Measurements from ENCODE around the gene PLOD3. TPM values are rescaled to one million over a fixed set of nuclear protein-coding genes. Genes with fewer than 3 reads are reported as not detected.
"Not testable (repeated sequence)": the region's sequence is repeated elsewhere in the genome, so short reads cannot be mapped to it uniquely, and the experiment has no call there.

The PLOD3 gene
- polyA plus RNA-seq, 3 donors: 46.3 to 50.3 (median 50.1) TPM

GRCh38 chr7:101216860-101217387, 457 bp downstream of the PLOD3 start:
- DNase-seq: no peak

- DNase-seq: no peak
Observed at GRCh38 chr7:101216001-101216859, 1.2 kb downstream of the PLOD3 start.

GRCh38 chr7:101212014-101212413, 5.4 kb downstream of the PLOD3 start:
- DNase-seq: no peak

GRCh38 chr7:101211501-101211900, 5.9 kb downstream of the PLOD3 start:
- no peak for DNase-seq

GRCh38 chr7:101210143-101210542, 7.2 kb downstream of the PLOD3 start:
- no peak for DNase-seq

GRCh38 chr7:101208794-101209193, 8.6 kb downstream of the PLOD3 start:
- no peak for DNase-seq

GRCh38 chr7:101207459-101207858, 9.9 kb downstream of the PLOD3 start:
- DNase-seq: no peak

GRCh38 chr7:101206665-101207042, 10.7 kb downstream of the PLOD3 start:
- DNase-seq: no peak

GRCh38 chr7:101205901-101206664, 11.3 kb downstream of the PLOD3 start:
- no peak for DNase-seq

- DNase-seq: not testable (repeated sequence)
Observed at GRCh38 chr7:101203740-101204738, 13.3 kb downstream of the PLOD3 start.

GRCh38 chr7:101202603-101202918, 14.8 kb downstream of the PLOD3 start:
- no peak for DNase-seq

GRCh38 chr7:101201695-101202602, 15.4 kb downstream of the PLOD3 start:
- no peak for DNase-seq

GRCh38 chr7:101200862-101201599, 16.4 kb downstream of the PLOD3 start, which contains the start of gene MOGAT3:
Gene MOGAT3 (minus strand): TSS chr7:101201036. CDS start chr7:101200854, 182 bp downstream.
- no peak for DNase-seq

- DNase-seq: no peak
Observed at GRCh38 chr7:101200504-101200861, 16.9 kb downstream of the PLOD3 start.

- DNase-seq: not testable (repeated sequence)
Observed at GRCh38 chr7:101199522-101199921, 17.9 kb downstream of the PLOD3 start.

- DNase-seq: no peak
Observed at GRCh38 chr7:101198476-101198875, 18.9 kb downstream of the PLOD3 start.

GRCh38 chr7:101197991-101198390, 19.4 kb downstream of the PLOD3 start:
- no peak for DNase-seq

- no peak for DNase-seq
Observed at GRCh38 chr7:101195884-101196283, 21.5 kb downstream of the PLOD3 start.

GRCh38 chr7:101189109-101189508, 28.3 kb downstream of the PLOD3 start:
- no peak for DNase-seq

Measured in renal pelvis (tissue), 4 donors.